ENCODE results near the gene MYO3B. TPM values are rescaled to one million over a fixed set of nuclear protein-coding genes. Genes with fewer than 3 reads are reported as not detected.

Gene MYO3B
- total and polyA plus RNA-seq, 12 donors = 0.04 to 0.11 (median 0.06) TPM; not detected in 8

GRCh38 chr2:170685591-170685990 is 507.6 kb downstream of the MYO3B start:
- Histone ChIP-seq H3K27me3 (no peaks in the 10 kb centered on the region), H3K4me1 (replicated peaks in 1 of 2) (no peaks in the 10 kb centered on the region), H3K27ac (no peak overlapping the region), H3K36me3 (replicated peaks in 1 of 2) (no peaks in the 10 kb centered on the region), H3K9me3 (replicated peaks in 1 of 3) (no peaks in the 10 kb centered on the region), H3K4me3 (no peak overlapping the region)
- WGBS, 4 donors = 56 to 73% (median 61%) methylated on average over 3 to 4 of the region's 4 CpGs
- TF ChIP-seq POLR2A (IDR thresholded peaks at IDR 0.05) = no peak
- TF ChIP-seq, protein P1, sequence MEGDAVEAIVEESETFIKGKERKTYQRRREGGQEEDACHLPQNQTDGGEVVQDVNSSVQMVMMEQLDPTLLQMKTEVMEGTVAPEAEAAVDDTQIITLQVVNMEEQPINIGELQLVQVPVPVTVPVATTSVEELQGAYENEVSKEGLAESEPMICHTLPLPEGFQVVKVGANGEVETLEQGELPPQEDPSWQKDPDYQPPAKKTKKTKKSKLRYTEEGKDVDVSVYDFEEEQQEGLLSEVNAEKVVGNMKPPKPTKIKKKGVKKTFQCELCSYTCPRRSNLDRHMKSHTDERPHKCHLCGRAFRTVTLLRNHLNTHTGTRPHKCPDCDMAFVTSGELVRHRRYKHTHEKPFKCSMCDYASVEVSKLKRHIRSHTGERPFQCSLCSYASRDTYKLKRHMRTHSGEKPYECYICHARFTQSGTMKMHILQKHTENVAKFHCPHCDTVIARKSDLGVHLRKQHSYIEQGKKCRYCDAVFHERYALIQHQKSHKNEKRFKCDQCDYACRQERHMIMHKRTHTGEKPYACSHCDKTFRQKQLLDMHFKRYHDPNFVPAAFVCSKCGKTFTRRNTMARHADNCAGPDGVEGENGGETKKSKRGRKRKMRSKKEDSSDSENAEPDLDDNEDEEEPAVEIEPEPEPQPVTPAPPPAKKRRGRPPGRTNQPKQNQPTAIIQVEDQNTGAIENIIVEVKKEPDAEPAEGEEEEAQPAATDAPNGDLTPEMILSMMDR (IDR thresholded peaks at IDR 0.05) = no peak
- DNase-seq = no peak
- intact Hi-C loops (cut with DNase I) = no loop called here

- no peaks in the 10 kb centered on the region for H3K27me3 ChIP-seq
- no peaks in the 10 kb centered on the region for H3K4me1 ChIP-seq (replicated peaks in 1 of 2)
- WGBS, 4 donors = 79 to 92% (median 89%) methylated on average over 5 of the region's 5 CpGs
- intact Hi-C loops (cut with DNase I) = no loop called here
- no peak for TF ChIP-seq POLR2A (IDR thresholded peaks at IDR 0.05)
- TF ChIP-seq, protein P1 (IDR thresholded peaks at IDR 0.05) = no peak
- no peak for DNase-seq
- H3K36me3 ChIP-seq (replicated peaks in 1 of 2) = no peaks in the 10 kb centered on the region
- H3K9me3 ChIP-seq (replicated peaks in 1 of 3) = no peaks in the 10 kb centered on the region
- no peak overlapping the region for H3K4me3 ChIP-seq
- H3K27ac ChIP-seq = no peak overlapping the region
Observed at GRCh38 chr2:170689481-170689880, 511.5 kb downstream of the MYO3B start.

- intact Hi-C loops (cut with DNase I) = no loop called here
- no peaks in the 10 kb centered on the region for H3K9me3 ChIP-seq (replicated peaks in 1 of 3)
- no peaks in the 10 kb centered on the region for H3K4me1 ChIP-seq (replicated peaks in 1 of 2)
- H3K4me3 ChIP-seq = no peak overlapping the region
- no peaks in the 10 kb centered on the region for H3K27me3 ChIP-seq
- no peak for TF ChIP-seq POLR2A (IDR thresholded peaks at IDR 0.05)
- TF ChIP-seq, protein P1 (IDR thresholded peaks at IDR 0.05) = no peak
- WGBS, 4 donors = 76 to 84% (median 82%) methylated on average over 8 of the region's 8 CpGs
- DNase-seq = no peak
- no peak overlapping the region for H3K27ac ChIP-seq
- no peaks in the 10 kb centered on the region for H3K36me3 ChIP-seq (replicated peaks in 1 of 2)
Observed at GRCh38 chr2:170690640-170691039, 512.7 kb downstream of the MYO3B start.

DNA sequence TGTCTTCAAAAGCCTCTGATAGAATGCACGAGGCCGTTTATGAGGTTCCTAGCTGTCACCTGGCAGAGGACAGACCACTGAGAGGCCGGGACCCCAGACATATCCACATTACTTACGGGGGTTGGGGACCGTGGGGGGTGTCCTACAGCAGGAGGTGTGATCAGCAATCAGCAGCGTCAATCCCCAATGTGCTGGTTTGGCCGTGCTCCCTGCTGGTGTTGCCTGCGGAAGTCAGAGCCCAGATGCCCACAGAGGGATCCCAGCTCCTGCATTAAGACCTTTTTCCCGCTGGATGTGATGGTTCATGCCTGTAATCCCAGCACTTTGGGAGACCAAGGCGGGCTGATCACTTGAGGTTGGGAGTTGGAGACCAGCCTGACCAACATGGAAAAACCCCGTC is 516.4 kb downstream of the MYO3B start:
- no peaks in the 10 kb centered on the region for H3K9me3 ChIP-seq (replicated peaks in 1 of 3)
- H3K27me3 ChIP-seq = no peaks in the 10 kb centered on the region
- no peaks in the 10 kb centered on the region for H3K36me3 ChIP-seq (replicated peaks in 1 of 2)
- WGBS, 4 donors = 69 to 79% (median 75%) methylated on average over 8 to 11 of the region's 11 CpGs
- H3K4me1 ChIP-seq (replicated peaks in 1 of 2) = no peaks in the 10 kb centered on the region
- no peak overlapping the region for H3K4me3 ChIP-seq
- DNase-seq = no peak
- H3K27ac ChIP-seq = no peak overlapping the region
- TF ChIP-seq POLR2A (IDR thresholded peaks at IDR 0.05) = no peak
- TF ChIP-seq, protein P1 (IDR thresholded peaks at IDR 0.05) = no peak
- intact Hi-C loops (cut with DNase I) = no loop called here
